Activated naive CD4-positive, alpha-beta T cell treated with anti-CD3 and anti-CD28 coated beads, Interleukin-2, amount 50 U/mL, for 24 hours (primary cell): Measurements from ENCODE around the gene ZNF385D.

Experiments used
- H3K27ac Mint-ChIP-seq: one replicate; pipeline ENCODE4 v1.8.0; 2021; ENCODE audit warnings: mild to moderate bottlenecking, mixed read lengths
- H3K27me3 Mint-ChIP-seq: one replicate; pipeline ENCODE4 v1.8.0; 2021; ENCODE audit warnings: mixed read lengths
- H3K36me3 Mint-ChIP-seq: one replicate; pipeline ENCODE4 v1.8.0; 2021; ENCODE audit warnings: mixed read lengths
- H3K4me1 Mint-ChIP-seq: one replicate; pipeline ENCODE4 v1.8.0; 2021; ENCODE audit warnings: mixed read lengths
- H3K4me3 Mint-ChIP-seq: one replicate; pipeline ENCODE4 v1.8.0; 2021; ENCODE audit warnings: mild to moderate bottlenecking, mixed read lengths
- H3K9me3 Mint-ChIP-seq: one replicate; pipeline ENCODE4 v1.8.0; 2021; ENCODE audit warnings: mixed read lengths

ZNF385D gene

DNA sequence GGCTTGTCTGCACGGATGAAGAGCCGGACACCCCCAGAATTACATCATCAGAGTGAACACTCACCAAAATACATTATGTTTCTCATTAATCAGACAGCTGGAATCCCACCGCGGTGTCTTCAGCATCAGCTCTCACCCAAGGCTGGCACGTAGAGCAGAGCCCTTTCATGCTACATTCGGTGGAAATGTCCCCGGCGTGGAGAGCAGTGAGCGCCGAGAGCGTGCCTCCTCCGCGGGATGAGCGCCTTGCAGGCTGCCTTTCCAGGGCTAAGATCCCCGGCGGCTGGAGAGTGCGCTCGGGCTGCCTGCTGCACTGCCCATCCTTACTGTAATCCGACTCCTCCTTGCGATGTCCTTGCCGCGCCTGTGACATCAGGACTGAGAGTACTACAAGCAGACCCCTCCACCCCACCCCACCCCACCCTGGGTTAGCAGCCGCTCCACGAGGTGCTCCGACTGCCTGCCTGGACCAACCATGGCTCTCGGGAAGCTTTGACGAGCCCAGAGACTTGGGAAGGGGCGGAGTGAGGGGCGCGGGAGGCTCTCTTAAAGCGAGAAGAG is at the start of gene ZNF385D:
ZNF385D (minus strand) TSS at position 380 of the 561 bp plus-strand sequence; CDS start at position 86, 294 bp downstream.
- H3K27ac Mint-ChIP-seq = no peak within 1 kb of the TSS
- H3K36me3 Mint-ChIP-seq = no peaks in the 10 kb centered on the region
- no peaks in the 10 kb centered on the region for H3K4me1 Mint-ChIP-seq
- no peaks in the 10 kb centered on the region for H3K9me3 Mint-ChIP-seq
- peaks cover 6% of the 10 kb centered on the region for H3K27me3 Mint-ChIP-seq
- no peak within 1 kb of the TSS for H3K4me3 Mint-ChIP-seq

DNA sequence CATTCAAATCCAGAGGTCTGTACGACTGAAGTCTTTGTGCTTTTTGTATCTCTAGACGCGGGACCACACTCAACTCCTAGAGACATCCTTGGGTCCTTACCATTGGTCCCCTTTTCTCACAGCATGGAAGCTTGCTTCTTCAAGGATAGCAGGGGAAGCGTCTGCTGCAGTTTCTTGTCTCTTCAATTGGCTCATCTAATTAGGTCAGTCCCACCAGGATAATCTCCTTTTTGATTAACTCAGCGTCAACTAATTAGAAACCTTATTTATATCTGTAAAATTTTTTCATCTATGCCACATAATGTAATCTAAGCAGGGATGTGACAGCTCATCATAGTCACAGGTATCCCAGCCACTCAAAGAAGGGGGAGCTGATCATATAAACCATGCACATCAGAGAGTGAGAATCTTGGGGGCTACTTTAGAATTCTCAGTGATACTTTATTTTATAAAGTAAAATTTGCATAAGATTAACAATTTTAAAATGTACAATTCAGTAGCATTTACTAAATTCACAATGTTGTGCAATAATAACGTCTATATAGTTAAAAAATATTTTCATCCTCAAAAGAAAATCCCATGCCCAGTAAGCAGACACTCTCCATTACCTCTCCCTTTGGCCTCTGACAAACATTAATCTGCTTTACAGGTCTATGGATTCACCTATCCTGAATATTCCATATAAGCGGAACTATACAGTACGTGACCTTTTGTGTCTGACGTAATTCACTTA is 47.5 kb upstream of the ZNF385D start:
- Mint-ChIP-seq H3K4me3 (no peak overlapping the region), H3K27ac (no peak overlapping the region), H3K9me3 (peaks cover 27% of the 10 kb centered on the region), H3K4me1 (no peaks in the 10 kb centered on the region), H3K36me3 (no peaks in the 10 kb centered on the region), H3K27me3 (no peaks in the 10 kb centered on the region)

- Mint-ChIP-seq H3K4me3 (no peak overlapping the region), H3K4me1 (no peaks in the 10 kb centered on the region), H3K9me3 (peaks cover 17% of the 10 kb centered on the region), H3K36me3 (no peaks in the 10 kb centered on the region), H3K27me3 (no peaks in the 10 kb centered on the region), H3K27ac (no peak overlapping the region)
These were observed 44.9 kb upstream of the ZNF385D start for GRCh38 chr3:21795921-21796320.

DNA sequence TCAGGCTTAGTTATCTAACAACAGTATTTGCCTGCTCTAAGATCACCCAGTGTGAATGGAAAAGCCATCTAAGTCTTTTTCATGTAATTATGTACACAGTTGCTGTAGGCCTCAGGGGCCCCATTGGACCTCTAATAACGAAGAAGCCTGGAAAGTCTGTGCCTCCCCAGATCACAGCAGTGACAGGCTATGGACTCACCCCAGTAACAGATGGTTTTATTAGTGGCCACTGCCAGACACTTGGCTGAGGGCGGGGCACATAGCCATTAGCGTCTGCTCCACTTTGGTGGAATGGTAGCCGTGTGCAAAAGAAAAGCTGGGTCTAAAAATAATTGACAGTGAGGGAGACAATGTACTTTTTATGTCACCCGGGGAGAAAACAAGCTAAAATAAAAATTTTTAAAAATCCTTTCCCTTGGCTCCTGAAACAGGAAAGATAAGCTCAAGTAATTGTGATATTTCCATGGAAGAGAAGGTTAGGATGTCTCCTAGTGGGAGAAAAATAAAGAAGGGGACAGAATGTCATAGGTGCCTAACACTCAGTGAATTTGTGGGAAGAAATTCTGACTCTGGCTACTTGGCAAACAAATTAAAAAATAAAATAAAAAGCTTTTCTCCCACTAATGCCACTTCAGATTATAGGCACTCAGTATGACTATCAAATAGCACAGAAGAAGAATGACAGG is 44.3 kb upstream of the ZNF385D start:
- Mint-ChIP-seq H3K36me3 (no peaks in the 10 kb centered on the region), H3K4me3 (no peak overlapping the region), H3K27me3 (no peaks in the 10 kb centered on the region), H3K9me3 (peaks cover 13% of the 10 kb centered on the region), H3K27ac (no peak overlapping the region), H3K4me1 (no peaks in the 10 kb centered on the region)

GRCh38 chr3:21794291-21794690 is 43.3 kb upstream of the ZNF385D start:
- Mint-ChIP-seq H3K27ac (no peak overlapping the region), H3K36me3 (no peaks in the 10 kb centered on the region), H3K9me3 (peaks cover 9% of the 10 kb centered on the region), H3K27me3 (no peaks in the 10 kb centered on the region), H3K4me3 (no peak overlapping the region), H3K4me1 (no peaks in the 10 kb centered on the region)

GRCh38 chr3:21792176-21792575 is 41.2 kb upstream of the ZNF385D start:
- Mint-ChIP-seq H3K9me3 (peaks cover 4% of the 10 kb centered on the region), H3K27me3 (no peaks in the 10 kb centered on the region), H3K4me1 (no peaks in the 10 kb centered on the region), H3K27ac (no peak overlapping the region), H3K4me3 (no peak overlapping the region), H3K36me3 (no peaks in the 10 kb centered on the region)

DNA sequence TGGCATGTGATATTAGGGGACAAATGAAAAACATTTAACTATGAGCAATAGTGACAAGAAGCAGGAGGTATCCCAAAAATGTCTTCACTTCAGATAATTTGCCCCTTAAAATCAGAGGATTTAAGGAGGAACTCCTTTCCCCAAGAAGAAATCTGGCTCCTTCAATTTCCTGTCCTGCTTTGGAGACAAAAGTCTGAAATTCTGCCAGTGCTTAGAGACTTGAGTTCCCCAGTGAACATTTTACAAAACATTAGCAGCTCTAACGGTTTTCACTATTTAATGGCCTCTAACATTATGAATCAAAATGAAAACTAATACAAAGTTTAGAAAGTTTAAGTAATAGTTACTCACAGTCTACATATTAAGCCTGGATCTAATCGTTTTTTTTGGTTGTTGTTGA is 40.3 kb upstream of the ZNF385D start:
- no peaks in the 10 kb centered on the region for H3K4me1 Mint-ChIP-seq
- H3K9me3 Mint-ChIP-seq = peaks cover 4% of the 10 kb centered on the region
- no peaks in the 10 kb centered on the region for H3K36me3 Mint-ChIP-seq
- no peaks in the 10 kb centered on the region for H3K27me3 Mint-ChIP-seq
- no peak overlapping the region for H3K4me3 Mint-ChIP-seq
- no peak overlapping the region for H3K27ac Mint-ChIP-seq

GRCh38 chr3:21790466-21790865 is 39.5 kb upstream of the ZNF385D start:
- Mint-ChIP-seq H3K4me3 (no peak overlapping the region), H3K36me3 (no peaks in the 10 kb centered on the region), H3K27ac (no peak overlapping the region), H3K4me1 (no peaks in the 10 kb centered on the region), H3K27me3 (no peaks in the 10 kb centered on the region), H3K9me3 (peaks cover 4% of the 10 kb centered on the region)

DNA sequence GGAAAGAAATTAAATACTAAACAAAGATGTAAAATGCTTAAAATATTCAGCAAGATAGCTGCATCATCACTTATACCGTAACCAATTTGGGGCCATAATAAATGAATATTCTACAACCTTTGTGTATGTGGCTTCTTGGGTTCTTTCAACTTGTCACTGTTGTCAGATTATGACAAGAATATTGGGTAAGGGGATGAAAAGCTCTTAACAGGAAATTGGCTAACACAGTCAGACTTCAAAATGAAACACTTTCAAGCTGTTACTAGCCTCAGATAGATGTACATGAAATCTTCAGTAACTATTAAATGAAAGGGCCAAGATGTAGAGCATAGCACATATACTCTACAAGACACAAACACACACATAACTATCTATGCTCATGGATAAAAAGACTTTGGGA is 38.7 kb upstream of the ZNF385D start:
- H3K27me3 Mint-ChIP-seq = no peaks in the 10 kb centered on the region
- no peaks in the 10 kb centered on the region for H3K4me1 Mint-ChIP-seq
- H3K27ac Mint-ChIP-seq = no peak overlapping the region

GRCh38 chr3:21786438-21786797 is 35.4 kb upstream of the ZNF385D start:
- no peaks in the 10 kb centered on the region for H3K27me3 Mint-ChIP-seq
- H3K9me3 Mint-ChIP-seq = peaks cover 4% of the 10 kb centered on the region
- H3K27ac Mint-ChIP-seq = no peak overlapping the region
- no peaks in the 10 kb centered on the region for H3K36me3 Mint-ChIP-seq
- H3K4me1 Mint-ChIP-seq = no peaks in the 10 kb centered on the region
- H3K4me3 Mint-ChIP-seq = no peak overlapping the region

More for the DNA sequence above, 38.7 kb upstream of the ZNF385D start:
- H3K4me3 Mint-ChIP-seq = no peak overlapping the region
- H3K9me3 Mint-ChIP-seq = peaks cover 4% of the 10 kb centered on the region
- H3K36me3 Mint-ChIP-seq = no peaks in the 10 kb centered on the region

GRCh38 chr3:21785765-21786437 is 34.9 kb upstream of the ZNF385D start:
- Mint-ChIP-seq H3K4me1 (no peaks in the 10 kb centered on the region), H3K36me3 (no peaks in the 10 kb centered on the region), H3K27me3 (no peaks in the 10 kb centered on the region), H3K9me3 (peaks cover 4% of the 10 kb centered on the region), H3K27ac (no peak overlapping the region), H3K4me3 (no peak overlapping the region)

GRCh38 chr3:21783839-21784238 is 32.8 kb upstream of the ZNF385D start:
- H3K27ac Mint-ChIP-seq = no peak overlapping the region
- peaks cover 4% of the 10 kb centered on the region for H3K9me3 Mint-ChIP-seq
- no peaks in the 10 kb centered on the region for H3K36me3 Mint-ChIP-seq
- H3K27me3 Mint-ChIP-seq = no peaks in the 10 kb centered on the region
- H3K4me3 Mint-ChIP-seq = no peak overlapping the region
- H3K4me1 Mint-ChIP-seq = no peaks in the 10 kb centered on the region

DNA sequence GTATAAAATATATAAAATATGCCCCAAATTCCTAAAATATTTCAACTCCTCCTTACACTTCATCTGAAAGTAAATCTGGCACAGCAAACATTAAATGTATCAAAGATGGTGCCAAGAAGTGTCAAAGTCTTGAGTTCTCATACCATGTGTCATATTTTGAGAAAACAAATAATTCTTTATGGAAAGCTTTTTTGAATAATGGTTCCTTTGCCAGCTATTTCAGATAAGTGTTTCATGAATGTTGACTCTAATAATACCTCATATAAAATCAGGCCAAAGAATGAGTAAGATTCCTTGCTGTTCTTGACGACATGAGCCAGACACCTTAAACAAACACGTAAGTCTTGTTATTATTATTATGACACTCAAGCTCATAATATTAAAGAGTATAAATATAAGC is 30.3 kb upstream of the ZNF385D start:
- Mint-ChIP-seq H3K9me3 (no peaks in the 10 kb centered on the region), H3K36me3 (no peaks in the 10 kb centered on the region), H3K27ac (no peak overlapping the region), H3K27me3 (no peaks in the 10 kb centered on the region), H3K4me3 (no peak overlapping the region), H3K4me1 (no peaks in the 10 kb centered on the region)

GRCh38 chr3:21779909-21780308 is 28.9 kb upstream of the ZNF385D start:
- H3K27ac Mint-ChIP-seq = no peak overlapping the region
- H3K9me3 Mint-ChIP-seq = no peaks in the 10 kb centered on the region
- no peaks in the 10 kb centered on the region for H3K27me3 Mint-ChIP-seq
- H3K36me3 Mint-ChIP-seq = no peaks in the 10 kb centered on the region
- no peaks in the 10 kb centered on the region for H3K4me1 Mint-ChIP-seq
- no peak overlapping the region for H3K4me3 Mint-ChIP-seq

- no peak overlapping the region for H3K27ac Mint-ChIP-seq
- no peaks in the 10 kb centered on the region for H3K9me3 Mint-ChIP-seq
- no peaks in the 10 kb centered on the region for H3K27me3 Mint-ChIP-seq
- H3K4me3 Mint-ChIP-seq = no peak overlapping the region
- H3K36me3 Mint-ChIP-seq = no peaks in the 10 kb centered on the region
- no peaks in the 10 kb centered on the region for H3K4me1 Mint-ChIP-seq
These were observed 27.7 kb upstream of the ZNF385D start for GRCh38 chr3:21778715-21779114.

- Mint-ChIP-seq H3K27ac (no peak overlapping the region), H3K4me1 (no peaks in the 10 kb centered on the region), H3K9me3 (peaks cover 2% of the 10 kb centered on the region), H3K36me3 (no peaks in the 10 kb centered on the region), H3K27me3 (no peaks in the 10 kb centered on the region), H3K4me3 (no peak overlapping the region)
These were observed 26.8 kb upstream of the ZNF385D start for GRCh38 chr3:21777821-21778220.
